Calu3 (cell line): ENCODE data around the gene HDAC7. TPM values are rescaled to one million over a fixed set of nuclear protein-coding genes. Genes with fewer than 3 reads are reported as not detected.

Experiments used
- BruUV-seq: library from RNA; stranded (reverse); fragments of 400-500 nt; replicated peaks from 2 replicates; lab custom pipeline; 2021; lab: Mats Ljungman, UMichigan
- CTCF ChIA-PET: fragments of 300-600 bp; sonication (Branson Sonifier 250); formaldehyde crosslinking; loops from one replicate; lab custom pipeline; 2022; ENCODE audit warnings: antibody characterized with exemption; lab: Charles Lee
- DNase-seq: peaks from one replicate; pipeline ENCODE4 v3.0.0; 2022
- H3K27ac Mint-ChIP-seq: one replicate; pipeline ENCODE4 v1.8.0; 2022; ENCODE audit warnings: mixed read lengths; ENCODE audit not compliant: unreplicated experiment
- H3K27me3 Mint-ChIP-seq: one replicate; pipeline ENCODE4 v1.8.0; 2022; ENCODE audit warnings: mixed read lengths; ENCODE audit not compliant: unreplicated experiment
- H3K36me3 Mint-ChIP-seq: one replicate; pipeline ENCODE4 v1.8.0; 2022; ENCODE audit warnings: mild to moderate bottlenecking, moderate library complexity, mixed read lengths; ENCODE audit not compliant: insufficient read depth, unreplicated experiment
- H3K4me1 Mint-ChIP-seq: one replicate; pipeline ENCODE4 v1.8.0; 2022; ENCODE audit warnings: mild to moderate bottlenecking, low read depth, mixed read lengths; ENCODE audit not compliant: unreplicated experiment
- H3K4me3 Mint-ChIP-seq: one replicate; pipeline ENCODE4 v1.8.0; 2022; ENCODE audit warnings: mild to moderate bottlenecking, low read depth, moderate library complexity, mixed read lengths; ENCODE audit not compliant: unreplicated experiment
- H3K9me3 Mint-ChIP-seq: one replicate; pipeline ENCODE4 v1.8.0; 2022; ENCODE audit warnings: low read depth, mixed read lengths; ENCODE audit not compliant: unreplicated experiment
- intact Hi-C: fragments of 100-400 bp; cut with micrococcal nuclease; formaldehyde crosslinking; loops from one replicate; pipeline ENCODE4 v1.10.0; 2022; ENCODE audit not compliant: unreplicated experiment
- total RNA-seq: library from RNA; stranded (reverse); gene quantifications from 2 replicates; pipeline ENCODE4 v1.2.3, GENCODE V29; 2022
- TF ChIP-seq, protein P1 (sequence below): fragments of 200-600 bp; IDR thresholded peaks from one replicate; pipeline ENCODE4 v1.8.0; 2022; ENCODE audit warnings: antibody characterized with exemption; ENCODE audit not compliant: unreplicated experiment

HDAC7 gene
- total RNA-seq, 1 experiment from 2014 or later = 41.8 TPM

DNA sequence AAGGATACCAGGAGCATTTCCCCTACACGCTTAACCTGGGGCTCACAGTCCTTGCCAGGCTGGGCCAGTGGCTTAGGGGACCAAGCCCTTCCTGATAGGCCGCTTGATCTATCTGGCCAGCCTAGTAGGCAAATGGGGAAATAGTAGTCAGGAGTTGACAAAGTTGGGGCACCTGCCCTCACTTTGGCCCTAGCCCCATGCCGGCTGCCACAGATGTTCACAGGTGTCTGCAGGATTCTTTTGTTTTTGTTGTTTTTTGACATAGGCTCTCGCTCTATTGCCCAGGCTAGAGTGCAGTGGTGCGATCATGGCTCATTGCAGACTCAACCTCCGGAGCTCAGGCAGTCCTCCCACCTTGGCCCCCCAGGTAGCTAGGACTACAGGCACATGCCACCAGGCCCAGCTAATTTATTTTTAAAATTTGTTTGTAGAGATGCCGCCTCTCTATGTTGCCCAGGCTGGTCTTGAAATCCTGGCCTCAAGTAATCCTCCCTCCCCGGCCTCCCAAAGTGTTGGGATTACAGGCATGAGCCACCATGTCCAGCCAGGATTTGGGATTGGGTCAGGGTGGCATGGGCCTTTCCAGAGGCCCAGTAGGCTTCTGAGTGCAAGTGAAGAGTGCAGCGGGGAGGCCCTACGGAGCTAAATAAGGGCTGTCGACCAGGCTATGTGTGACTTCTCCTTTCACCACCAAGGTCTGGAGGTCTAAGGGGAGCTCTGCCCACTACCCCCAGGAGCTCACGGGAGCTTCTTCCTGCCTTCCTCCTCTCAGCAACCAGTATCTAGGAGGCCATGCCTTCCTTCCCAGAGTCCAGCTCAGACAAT is 15.5 kb upstream of the HDAC7 start:
- BruUV-seq = no TSS peak
- TF ChIP-seq, protein P1, sequence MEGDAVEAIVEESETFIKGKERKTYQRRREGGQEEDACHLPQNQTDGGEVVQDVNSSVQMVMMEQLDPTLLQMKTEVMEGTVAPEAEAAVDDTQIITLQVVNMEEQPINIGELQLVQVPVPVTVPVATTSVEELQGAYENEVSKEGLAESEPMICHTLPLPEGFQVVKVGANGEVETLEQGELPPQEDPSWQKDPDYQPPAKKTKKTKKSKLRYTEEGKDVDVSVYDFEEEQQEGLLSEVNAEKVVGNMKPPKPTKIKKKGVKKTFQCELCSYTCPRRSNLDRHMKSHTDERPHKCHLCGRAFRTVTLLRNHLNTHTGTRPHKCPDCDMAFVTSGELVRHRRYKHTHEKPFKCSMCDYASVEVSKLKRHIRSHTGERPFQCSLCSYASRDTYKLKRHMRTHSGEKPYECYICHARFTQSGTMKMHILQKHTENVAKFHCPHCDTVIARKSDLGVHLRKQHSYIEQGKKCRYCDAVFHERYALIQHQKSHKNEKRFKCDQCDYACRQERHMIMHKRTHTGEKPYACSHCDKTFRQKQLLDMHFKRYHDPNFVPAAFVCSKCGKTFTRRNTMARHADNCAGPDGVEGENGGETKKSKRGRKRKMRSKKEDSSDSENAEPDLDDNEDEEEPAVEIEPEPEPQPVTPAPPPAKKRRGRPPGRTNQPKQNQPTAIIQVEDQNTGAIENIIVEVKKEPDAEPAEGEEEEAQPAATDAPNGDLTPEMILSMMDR = no peak
- CTCF ChIA-PET = interaction anchor here (1.1 to 1.9 kb wide), 5 partner anchors 13 to 91 kb away, joined by 3 to 5 read pairs (median 3); no protein-coding TSS in a partner anchor
- H3K27ac Mint-ChIP-seq = no peak overlapping the region
- H3K36me3 Mint-ChIP-seq = peaks cover 5% of the 10 kb centered on the region
- no peaks in the 10 kb centered on the region for H3K9me3 Mint-ChIP-seq
- no peak for DNase-seq
- H3K4me1 Mint-ChIP-seq = peaks cover 14% of the 10 kb centered on the region
- intact Hi-C loops = loop anchor here (5.0 kb wide), 1 partner anchor 58 kb away; no protein-coding TSS in a partner anchor
- H3K27me3 Mint-ChIP-seq = peaks cover 12% of the 10 kb centered on the region
- H3K4me3 Mint-ChIP-seq = no peak overlapping the region

GRCh38 chr12:47834199-47834903 is 14.6 kb upstream of the HDAC7 start:
- H3K27me3 Mint-ChIP-seq = peaks cover 7% of the 10 kb centered on the region
- H3K36me3 Mint-ChIP-seq = peaks cover 5% of the 10 kb centered on the region
- CTCF ChIA-PET = interaction anchor here (0.8 to 1.2 kb wide), 2 partner anchors 21 to 37 kb away, joined by 3 read pairs; no protein-coding TSS in a partner anchor
- peaks cover 15% of the 10 kb centered on the region for H3K4me1 Mint-ChIP-seq
- TF ChIP-seq, protein P1 = no peak
- no TSS peak for BruUV-seq
- no peaks in the 10 kb centered on the region for H3K9me3 Mint-ChIP-seq
- H3K27ac Mint-ChIP-seq = no peak overlapping the region
- DNase-seq = no peak
- intact Hi-C loops = no loop called here
- H3K4me3 Mint-ChIP-seq = no peak overlapping the region

DNA sequence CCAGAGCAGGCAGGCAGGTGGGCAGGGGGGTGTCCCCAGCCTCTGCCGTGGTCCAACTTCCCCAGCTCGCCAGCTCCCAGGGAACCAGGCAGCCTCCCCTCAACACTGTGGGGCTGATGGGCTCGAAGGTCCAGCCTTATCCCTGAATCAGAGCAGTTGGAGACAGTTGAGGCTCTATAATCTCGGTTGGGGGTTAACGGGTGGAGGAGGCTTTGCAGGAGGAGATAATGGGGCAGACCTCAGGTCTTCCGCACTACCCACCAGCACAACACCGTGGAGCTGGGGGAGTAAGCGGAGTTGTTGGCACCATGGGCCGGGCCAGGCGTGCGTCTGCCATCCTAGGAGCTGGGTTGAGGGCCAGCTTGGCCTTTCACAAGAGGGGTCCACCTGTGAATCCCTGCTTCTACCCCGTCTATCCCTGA is 13.9 kb upstream of the HDAC7 start:
- intact Hi-C loops = no loop called here
- no peak for DNase-seq
- CTCF ChIA-PET = interaction anchor here (0.8 to 1.7 kb wide), 3 partner anchors 13 to 36 kb away, joined by 3 to 5 read pairs (median 3); no protein-coding TSS in a partner anchor
- Mint-ChIP-seq H3K9me3 (no peaks in the 10 kb centered on the region), H3K27ac (no peak overlapping the region), H3K36me3 (peaks cover 12% of the 10 kb centered on the region), H3K27me3 (no peaks in the 10 kb centered on the region), H3K4me1 (peaks cover 23% of the 10 kb centered on the region), H3K4me3 (no peak overlapping the region)
- BruUV-seq = no TSS peak
- TF ChIP-seq, protein P1 = no peak

GRCh38 chr12:47832263-47832933 is 12.7 kb upstream of the HDAC7 start:
- no TSS peak for BruUV-seq
- CTCF ChIA-PET = interaction anchor here (1.1 to 1.7 kb wide), 2 partner anchors 14 to 19 kb away, joined by 4 to 5 read pairs; no protein-coding TSS in a partner anchor
- TF ChIP-seq, protein P1 = no peak
- peaks cover 8% of the 10 kb centered on the region for H3K36me3 Mint-ChIP-seq
- no peak overlapping the region for H3K4me3 Mint-ChIP-seq
- H3K4me1 Mint-ChIP-seq = peaks cover 23% of the 10 kb centered on the region
- no peak for DNase-seq
- H3K9me3 Mint-ChIP-seq = no peaks in the 10 kb centered on the region
- H3K27ac Mint-ChIP-seq = no peak overlapping the region
- H3K27me3 Mint-ChIP-seq = no peaks in the 10 kb centered on the region
- intact Hi-C loops = no loop called here
